ENCODE results near the gene C11orf91. TPM values are rescaled to one million over a fixed set of nuclear protein-coding genes. Genes with fewer than 3 reads are reported as not detected.

C11orf91 gene
- total and polyA plus RNA-seq, 2 of the 8 experiments (the other 6 are each of a cell fraction or from before 2014, with no cell fraction given) = not detected

GRCh38 chr11:33737362-33737821 is 36.8 kb upstream of the C11orf91 start (continued):
- TF ChIP-seq POU5F1 (IDR thresholded peaks at IDR 0.05; ENCODE audit: low read depth, low read length) = no peak

Data from H1 (cell line).